ENCODE results near the gene HECTD2.

DNA sequence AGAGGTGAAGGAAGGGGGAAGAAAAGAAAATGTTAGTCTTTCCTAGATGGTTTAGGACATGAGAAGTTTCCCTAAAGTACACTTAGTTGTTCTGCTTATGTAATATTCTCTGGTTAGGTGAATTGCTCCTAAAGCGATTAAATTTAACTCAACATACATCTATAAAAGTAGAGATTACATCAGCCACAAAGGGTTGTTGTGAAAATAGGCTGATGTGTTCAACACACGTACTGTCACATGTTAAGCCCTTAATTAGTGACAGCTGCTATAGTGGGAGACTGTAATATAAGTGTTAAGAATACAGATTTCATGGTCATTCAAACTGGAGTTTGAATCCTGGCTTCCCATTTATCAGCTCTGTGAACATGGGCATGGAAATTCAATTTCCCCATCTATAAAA, 12.8 kb downstream of the HECTD2 start:
- TF ChIP-seq, protein P1, sequence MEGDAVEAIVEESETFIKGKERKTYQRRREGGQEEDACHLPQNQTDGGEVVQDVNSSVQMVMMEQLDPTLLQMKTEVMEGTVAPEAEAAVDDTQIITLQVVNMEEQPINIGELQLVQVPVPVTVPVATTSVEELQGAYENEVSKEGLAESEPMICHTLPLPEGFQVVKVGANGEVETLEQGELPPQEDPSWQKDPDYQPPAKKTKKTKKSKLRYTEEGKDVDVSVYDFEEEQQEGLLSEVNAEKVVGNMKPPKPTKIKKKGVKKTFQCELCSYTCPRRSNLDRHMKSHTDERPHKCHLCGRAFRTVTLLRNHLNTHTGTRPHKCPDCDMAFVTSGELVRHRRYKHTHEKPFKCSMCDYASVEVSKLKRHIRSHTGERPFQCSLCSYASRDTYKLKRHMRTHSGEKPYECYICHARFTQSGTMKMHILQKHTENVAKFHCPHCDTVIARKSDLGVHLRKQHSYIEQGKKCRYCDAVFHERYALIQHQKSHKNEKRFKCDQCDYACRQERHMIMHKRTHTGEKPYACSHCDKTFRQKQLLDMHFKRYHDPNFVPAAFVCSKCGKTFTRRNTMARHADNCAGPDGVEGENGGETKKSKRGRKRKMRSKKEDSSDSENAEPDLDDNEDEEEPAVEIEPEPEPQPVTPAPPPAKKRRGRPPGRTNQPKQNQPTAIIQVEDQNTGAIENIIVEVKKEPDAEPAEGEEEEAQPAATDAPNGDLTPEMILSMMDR (conservative IDR thresholded peaks at IDR 0.05): no peak
- TF ChIP-seq ZFX (IDR thresholded peaks at IDR 0.05): no peak
